Hepatocyte (in vitro differentiated cells): ENCODE results near the gene FCMR.

ENCODE experiments used
- CTCF ChIP-seq: fragments of 200-600 bp; sonication (generic); IDR thresholded peaks from 2 replicates; pipeline ENCODE4 v1.5.1; 2016; ENCODE audit warnings: antibody characterized with exemption, mild to moderate bottlenecking; ENCODE audit not compliant: poor library complexity
- EZH2 ChIP-seq: fragments of 200-600 bp; sonication (generic); IDR thresholded peaks from 2 replicates; pipeline ENCODE4 v1.6.1; 2016; ENCODE audit warnings: antibody characterized with exemption, mild to moderate bottlenecking, borderline replicate concordance
- EZH2phosphoT487 ChIP-seq: fragments of 200-600 bp; sonication (generic); IDR thresholded peaks from one replicate; pipeline ENCODE4 v1.6.1; 2018; ENCODE audit warnings: antibody characterized with exemption, mild to moderate bottlenecking, low read depth, moderate library complexity; ENCODE audit not compliant: unreplicated experiment, severe bottlenecking

DNA sequence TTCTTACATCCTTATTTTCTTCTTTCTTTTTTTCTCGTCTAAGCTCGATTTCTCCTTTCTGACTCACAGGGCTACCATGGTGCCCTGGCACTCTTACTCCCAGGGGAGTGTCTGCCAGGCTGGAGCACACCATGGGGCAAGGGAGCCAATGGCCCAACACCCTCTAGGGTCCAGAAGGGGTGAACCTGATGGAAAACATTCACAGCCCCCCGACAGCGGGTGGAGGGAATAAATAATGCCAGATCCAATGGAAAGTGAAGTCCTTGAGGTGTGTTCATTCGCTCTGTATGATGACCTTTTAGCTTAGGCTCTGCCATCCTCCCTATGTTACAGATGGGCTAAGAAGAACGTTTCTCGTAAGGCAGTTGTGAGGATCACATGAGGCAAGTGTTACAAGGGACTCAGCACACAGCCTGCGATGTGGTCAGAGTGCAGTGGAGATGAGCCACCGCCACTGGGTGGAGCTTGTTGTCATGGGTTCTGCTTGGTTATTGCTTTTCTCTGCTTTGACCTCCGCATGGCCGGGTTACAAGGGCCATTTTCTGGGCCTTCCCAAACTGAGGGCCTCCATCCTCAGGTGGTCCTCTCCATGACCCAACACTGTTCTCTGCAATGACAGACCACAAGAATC, 3.5 kb upstream of the FCMR start:
- TF ChIP-seq CTCF = no peak
- no peak for TF ChIP-seq EZH2
- TF ChIP-seq EZH2phosphoT487 = no peak
